ENCODE data around the gene SLC7A5.
"Not testable (repeated sequence)": the region's sequence is repeated elsewhere in the genome, so short reads cannot be mapped to it uniquely, and the experiment has no call there.

Gene SLC7A5

DNA sequence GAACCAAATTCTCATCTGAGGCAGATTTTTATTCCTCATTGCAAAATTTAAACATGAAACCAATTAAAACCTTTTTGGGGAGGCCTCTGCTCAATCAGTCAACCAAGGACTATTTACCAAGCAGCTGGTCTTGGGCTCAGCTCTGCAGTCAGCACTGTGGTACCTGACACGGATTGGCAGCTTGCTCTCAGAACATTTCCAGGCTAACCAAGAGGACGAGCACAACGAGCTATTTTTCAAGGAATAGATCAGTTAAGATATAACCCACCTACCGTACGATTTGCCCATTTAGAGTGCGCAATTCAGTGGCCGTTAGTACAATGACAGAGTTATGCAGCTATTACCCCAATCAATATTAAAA is 77.1 kb downstream of the SLC7A5 start:
- TF ChIP-seq, protein P1, sequence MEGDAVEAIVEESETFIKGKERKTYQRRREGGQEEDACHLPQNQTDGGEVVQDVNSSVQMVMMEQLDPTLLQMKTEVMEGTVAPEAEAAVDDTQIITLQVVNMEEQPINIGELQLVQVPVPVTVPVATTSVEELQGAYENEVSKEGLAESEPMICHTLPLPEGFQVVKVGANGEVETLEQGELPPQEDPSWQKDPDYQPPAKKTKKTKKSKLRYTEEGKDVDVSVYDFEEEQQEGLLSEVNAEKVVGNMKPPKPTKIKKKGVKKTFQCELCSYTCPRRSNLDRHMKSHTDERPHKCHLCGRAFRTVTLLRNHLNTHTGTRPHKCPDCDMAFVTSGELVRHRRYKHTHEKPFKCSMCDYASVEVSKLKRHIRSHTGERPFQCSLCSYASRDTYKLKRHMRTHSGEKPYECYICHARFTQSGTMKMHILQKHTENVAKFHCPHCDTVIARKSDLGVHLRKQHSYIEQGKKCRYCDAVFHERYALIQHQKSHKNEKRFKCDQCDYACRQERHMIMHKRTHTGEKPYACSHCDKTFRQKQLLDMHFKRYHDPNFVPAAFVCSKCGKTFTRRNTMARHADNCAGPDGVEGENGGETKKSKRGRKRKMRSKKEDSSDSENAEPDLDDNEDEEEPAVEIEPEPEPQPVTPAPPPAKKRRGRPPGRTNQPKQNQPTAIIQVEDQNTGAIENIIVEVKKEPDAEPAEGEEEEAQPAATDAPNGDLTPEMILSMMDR (IDR thresholded peaks at IDR 0.05; ENCODE audit: extremely low read depth, missing control alignments): no peak
- DNase-seq (ENCODE audit: low spot score): no peak

- DNase-seq (ENCODE audit: low spot score): no peak
- TF ChIP-seq, protein P1 (IDR thresholded peaks at IDR 0.05; ENCODE audit: extremely low read depth, missing control alignments): no peak
Observed at GRCh38 chr16:87791295-87792204, 77.8 kb downstream of the SLC7A5 start.

- TF ChIP-seq, protein P1 (IDR thresholded peaks at IDR 0.05; ENCODE audit: extremely low read depth, missing control alignments): no peak
- no peak for DNase-seq (ENCODE audit: low spot score)
Observed at GRCh38 chr16:87790292-87791100, 78.8 kb downstream of the SLC7A5 start.

DNA sequence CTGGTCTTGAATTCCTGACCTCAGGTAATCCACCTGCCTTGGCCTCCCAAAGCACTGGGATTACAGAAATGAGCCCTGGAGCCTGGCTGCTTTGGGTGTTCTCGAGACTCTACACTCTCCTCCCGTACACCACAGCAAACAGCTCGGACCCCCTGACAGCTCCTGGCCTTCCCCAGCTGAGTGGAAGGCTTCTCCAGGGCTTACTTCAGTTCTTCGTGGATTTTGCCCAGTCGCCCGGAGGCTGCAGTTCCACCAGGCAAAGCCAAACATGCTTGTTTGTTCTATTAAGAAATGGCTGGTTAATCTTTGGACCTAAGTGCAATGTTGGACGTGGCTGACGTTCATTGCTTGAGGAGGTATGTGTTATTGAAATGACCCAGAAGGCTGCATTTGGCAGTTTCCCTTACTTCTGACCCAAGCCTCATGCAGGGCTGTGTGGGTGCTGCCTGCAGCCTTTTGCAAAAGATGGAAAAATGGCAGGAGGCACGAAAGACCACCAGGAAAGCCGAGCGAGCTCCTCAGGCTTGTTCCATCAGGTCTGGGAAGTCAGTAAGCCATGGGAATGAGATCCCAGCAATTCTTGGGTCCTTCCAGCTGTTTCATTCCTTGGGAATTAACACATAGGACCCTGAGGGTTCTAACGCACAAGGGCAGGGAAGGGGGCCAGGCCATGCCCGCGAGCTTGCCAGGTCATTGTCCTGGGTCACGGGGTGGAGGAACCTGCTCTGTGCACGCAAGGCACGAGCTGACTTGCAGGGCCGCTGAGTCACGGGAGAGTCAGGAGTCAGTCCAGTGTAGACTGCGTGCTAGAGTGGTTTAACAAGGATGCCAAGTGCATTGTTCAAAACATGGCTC is 79.6 kb downstream of the SLC7A5 start:
- no peak for DNase-seq (ENCODE audit: low spot score)
- TF ChIP-seq, protein P1 (IDR thresholded peaks at IDR 0.05; ENCODE audit: extremely low read depth, missing control alignments): no peak

- DNase-seq (ENCODE audit: low spot score): not testable (repeated sequence)
Observed at GRCh38 chr16:87788730-87789436, 80.4 kb downstream of the SLC7A5 start.

- not testable (repeated sequence) for DNase-seq (ENCODE audit: low spot score)
Observed at GRCh38 chr16:87787451-87788091, 81.7 kb downstream of the SLC7A5 start.

- TF ChIP-seq, protein P1 (IDR thresholded peaks at IDR 0.05; ENCODE audit: extremely low read depth, missing control alignments): no peak
- no peak for DNase-seq (ENCODE audit: low spot score)
Observed at GRCh38 chr16:87784812-87785211, 84.5 kb downstream of the SLC7A5 start.
